A673 (cell line): ENCODE results near the gene RABGEF1. TPM values are rescaled to one million over a fixed set of nuclear protein-coding genes. Genes with fewer than 3 reads are reported as not detected.
"Not testable (repeated sequence)": the region's sequence is repeated elsewhere in the genome, so short reads cannot be mapped to it uniquely, and the experiment has no call there.

Experiments used
- BruUV-seq: library from RNA; stranded (reverse); fragments of 400-500 nt; replicated peaks from 2 replicates; lab custom pipeline; 2021; lab: Mats Ljungman, UMichigan
- CTCF ChIA-PET: fragments of 300-600 bp; sonication (Branson Sonifier 250); formaldehyde crosslinking; loops from one replicate; lab custom pipeline; 2022; ENCODE audit warnings: antibody characterized with exemption; lab: Charles Lee
- POLR2A ChIA-PET: fragments of 300-600 bp; sonication (Branson Sonifier 250); formaldehyde crosslinking; loops from one replicate; lab custom pipeline; 2022; ENCODE audit warnings: antibody characterized with exemption; ENCODE audit not compliant: low non-redundant PET; lab: Charles Lee
- DNase-seq: peaks from one replicate; pipeline ENCODE4 v3.0.0-alpha.2; 2015; ENCODE audit warnings: low spot score
- H3K27ac ChIP-seq: fragments of 200-600 bp; sonication (generic); 2 replicates; pipeline ENCODE4 v1.5.1; 2016; ENCODE audit warnings: mixed run types, low read depth, mild to moderate bottlenecking, mixed read lengths, antibody characterized with exemption, low read length; ENCODE audit not compliant: poor library complexity, severe bottlenecking
- H3K27me3 ChIP-seq: fragments of 200-600 bp; sonication (generic); replicated peaks from 2 replicates; pipeline ENCODE4 v1.6.1; 2017; ENCODE audit warnings: mixed run types, low read depth, mild to moderate bottlenecking, mixed read lengths, antibody characterized with exemption, low read length; ENCODE audit not compliant: insufficient read depth, poor library complexity
- H3K36me3 ChIP-seq: fragments of 200-600 bp; sonication (generic); 2 replicates; pipeline ENCODE4 v1.6.1; 2016; ENCODE audit warnings: mixed run types, mild to moderate bottlenecking, mixed read lengths, antibody characterized with exemption, low read length; ENCODE audit not compliant: insufficient read depth, poor library complexity, severe bottlenecking
- H3K4me1 ChIP-seq: fragments of 200-600 bp; sonication (generic); 2 replicates; pipeline ENCODE4 v1.6.1; 2017; ENCODE audit warnings: mixed run types, mild to moderate bottlenecking, mixed read lengths, antibody characterized with exemption, low read length; ENCODE audit not compliant: insufficient read depth, poor library complexity, severe bottlenecking
- H3K4me3 ChIP-seq: fragments of 200-600 bp; sonication (generic); 2 replicates; pipeline ENCODE4 v1.5.1; 2016; ENCODE audit warnings: low read depth, mixed run types, mild to moderate bottlenecking, mixed read lengths, low read length; ENCODE audit not compliant: poor library complexity, severe bottlenecking
- H3K9me3 ChIP-seq: fragments of 200-600 bp; sonication (generic); 2 replicates; pipeline ENCODE4 v1.6.1; 2016; ENCODE audit warnings: mixed run types, low read depth, mild to moderate bottlenecking, mixed read lengths, antibody characterized with exemption, low read length; ENCODE audit not compliant: poor library complexity, severe bottlenecking
- EZH2 ChIP-seq: fragments of 200-600 bp; sonication (generic); IDR thresholded peaks from 2 replicates; pipeline ENCODE4 v1.6.1; 2017; ENCODE audit warnings: borderline replicate concordance, low read depth, mild to moderate bottlenecking, mixed read lengths, antibody characterized with exemption, low read length; ENCODE audit not compliant: poor library complexity, severe bottlenecking
- intact Hi-C: fragments of 100-400 bp; cut with micrococcal nuclease; formaldehyde crosslinking; loops from one replicate; pipeline ENCODE4 v1.10.0; 2022; ENCODE audit not compliant: unreplicated experiment
- total RNA-seq: library from RNA; stranded (reverse); gene quantifications from 2 replicates; pipeline ENCODE4 v1.2.3, GENCODE V29; 2021
- TF ChIP-seq, protein P1 (sequence below): fragments of 300-800, 200-600 bp; sonication (generic); conservative IDR thresholded peaks from 2 replicates; pipeline ENCODE4 v1.5.1; 2017; ENCODE audit warnings: low read depth, mild to moderate bottlenecking, antibody characterized with exemption, low read length, moderate library complexity, mixed read lengths

Gene RABGEF1
- total RNA-seq, 1 experiment from 2014 or later: 20.0 TPM

GRCh38 chr7:66807736-66808135 lies 67.2 kb downstream of the RABGEF1 start:
- no peaks in the 10 kb centered on the region for H3K4me1 ChIP-seq
- H3K27me3 ChIP-seq: no peaks in the 10 kb centered on the region
- ChIA-PET CTCF (no interaction called here), POLR2A (no interaction called here)
- no peak for DNase-seq
- BruUV-seq: no TSS peak
- no peak overlapping the region for H3K27ac ChIP-seq
- peaks cover 34% of the 10 kb centered on the region for H3K36me3 ChIP-seq
- intact Hi-C loops: no loop called here
- H3K4me3 ChIP-seq: no peak overlapping the region
- H3K9me3 ChIP-seq: no peaks in the 10 kb centered on the region
- TF ChIP-seq, protein P1, sequence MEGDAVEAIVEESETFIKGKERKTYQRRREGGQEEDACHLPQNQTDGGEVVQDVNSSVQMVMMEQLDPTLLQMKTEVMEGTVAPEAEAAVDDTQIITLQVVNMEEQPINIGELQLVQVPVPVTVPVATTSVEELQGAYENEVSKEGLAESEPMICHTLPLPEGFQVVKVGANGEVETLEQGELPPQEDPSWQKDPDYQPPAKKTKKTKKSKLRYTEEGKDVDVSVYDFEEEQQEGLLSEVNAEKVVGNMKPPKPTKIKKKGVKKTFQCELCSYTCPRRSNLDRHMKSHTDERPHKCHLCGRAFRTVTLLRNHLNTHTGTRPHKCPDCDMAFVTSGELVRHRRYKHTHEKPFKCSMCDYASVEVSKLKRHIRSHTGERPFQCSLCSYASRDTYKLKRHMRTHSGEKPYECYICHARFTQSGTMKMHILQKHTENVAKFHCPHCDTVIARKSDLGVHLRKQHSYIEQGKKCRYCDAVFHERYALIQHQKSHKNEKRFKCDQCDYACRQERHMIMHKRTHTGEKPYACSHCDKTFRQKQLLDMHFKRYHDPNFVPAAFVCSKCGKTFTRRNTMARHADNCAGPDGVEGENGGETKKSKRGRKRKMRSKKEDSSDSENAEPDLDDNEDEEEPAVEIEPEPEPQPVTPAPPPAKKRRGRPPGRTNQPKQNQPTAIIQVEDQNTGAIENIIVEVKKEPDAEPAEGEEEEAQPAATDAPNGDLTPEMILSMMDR: no peak
- TF ChIP-seq EZH2: no peak

- no peak overlapping the region for H3K4me3 ChIP-seq
- intact Hi-C loops: no loop called here
- H3K27ac ChIP-seq: no peak overlapping the region
- no TSS peak for BruUV-seq
- H3K9me3 ChIP-seq: no peaks in the 10 kb centered on the region
- DNase-seq: no peak
- no peaks in the 10 kb centered on the region for H3K4me1 ChIP-seq
- H3K27me3 ChIP-seq: no peaks in the 10 kb centered on the region
- peaks cover 19% of the 10 kb centered on the region for H3K36me3 ChIP-seq
- POLR2A ChIA-PET: no interaction called here
- CTCF ChIA-PET: no interaction called here
- TF ChIP-seq EZH2: no peak
- TF ChIP-seq, protein P1: no peak
These were observed 70.2 kb downstream of the RABGEF1 start for GRCh38 chr7:66810716-66811115.

DNA sequence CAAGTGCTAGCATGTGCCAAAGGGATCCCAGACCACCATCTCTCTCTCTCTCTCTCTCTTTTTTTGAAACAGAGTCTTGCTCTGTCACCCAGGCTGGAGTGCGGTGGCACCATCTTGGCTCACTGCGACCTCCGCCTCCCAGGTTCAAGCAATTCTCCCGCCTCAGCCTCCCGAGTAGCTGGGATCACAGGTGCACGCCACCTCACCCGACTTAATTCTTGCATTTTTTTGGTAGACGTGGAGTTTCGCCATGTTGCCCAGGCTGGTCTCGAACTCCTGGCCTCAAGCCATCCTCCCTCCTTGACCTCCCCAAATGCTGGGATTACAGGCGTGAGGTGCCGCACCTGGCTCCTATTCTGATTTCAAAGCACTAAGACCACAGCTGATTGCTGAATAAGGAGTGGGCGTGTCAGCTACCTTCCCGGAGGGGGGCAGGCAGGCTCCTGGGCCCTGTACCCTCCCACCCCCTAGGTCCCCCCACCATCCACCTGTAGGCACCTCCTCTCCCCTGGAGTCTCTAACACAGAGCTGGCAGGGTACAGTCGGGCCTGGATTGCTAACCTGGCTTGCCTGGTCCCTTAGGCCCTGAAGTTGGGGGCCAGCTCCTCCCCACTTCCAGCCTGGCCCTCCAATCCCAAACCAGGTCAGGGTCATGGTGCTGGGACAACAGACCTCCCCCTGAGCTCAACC lies 74.8 kb downstream of the RABGEF1 start:
- H3K27me3 ChIP-seq, H3K4me3 ChIP-seq, BruUV-seq, H3K36me3 ChIP-seq, H3K9me3 ChIP-seq, H3K4me1 ChIP-seq, DNase-seq, intact Hi-C loops, H3K27ac ChIP-seq, POLR2A ChIA-PET, CTCF ChIA-PET: not testable (repeated sequence)

GRCh38 chr7:66815951-66816350 lies 75.4 kb downstream of the RABGEF1 start:
- no peak overlapping the region for H3K4me3 ChIP-seq
- no peaks in the 10 kb centered on the region for H3K27me3 ChIP-seq
- no peaks in the 10 kb centered on the region for H3K4me1 ChIP-seq
- TF ChIP-seq, protein P1: no peak
- TF ChIP-seq EZH2: no peak
- CTCF ChIA-PET: no interaction called here
- no peaks in the 10 kb centered on the region for H3K36me3 ChIP-seq
- intact Hi-C loops: no loop called here
- no peaks in the 10 kb centered on the region for H3K9me3 ChIP-seq
- H3K27ac ChIP-seq: no peak overlapping the region
- DNase-seq: no peak
- no TSS peak for BruUV-seq
- POLR2A ChIA-PET: no interaction called here

DNA sequence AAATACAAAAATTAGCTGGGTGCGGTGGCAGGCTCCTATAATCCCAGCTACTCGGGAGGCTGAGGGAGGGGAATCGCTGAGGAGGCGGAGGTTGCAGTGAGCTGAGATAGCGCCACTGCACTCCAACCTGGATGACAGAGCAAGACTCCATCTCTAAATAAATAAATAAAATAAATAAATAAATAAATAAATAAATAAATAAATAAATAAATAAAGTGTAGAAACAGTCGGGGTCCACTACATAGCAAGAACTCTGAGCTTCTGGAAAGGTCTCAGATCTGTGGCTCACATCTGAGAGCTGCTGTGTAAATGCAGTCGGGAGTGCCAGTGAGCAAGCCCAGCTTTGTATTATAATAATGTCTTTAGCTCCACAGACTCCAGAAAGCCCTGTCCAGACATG lies 76.1 kb downstream of the RABGEF1 start:
- POLR2A ChIA-PET: not testable (repeated sequence)

More for the DNA sequence above, 76.1 kb downstream of the RABGEF1 start:
- H3K9me3 ChIP-seq, intact Hi-C loops, DNase-seq, H3K36me3 ChIP-seq, H3K27ac ChIP-seq, H3K27me3 ChIP-seq, H3K4me1 ChIP-seq, BruUV-seq, H3K4me3 ChIP-seq, CTCF ChIA-PET: not testable (repeated sequence)
